CD4-positive, alpha-beta T cell (primary cell): ENCODE data around the gene GPR183. TPM values are rescaled to one million over a fixed set of nuclear protein-coding genes. Genes with fewer than 3 reads are reported as not detected.
A peak's percentile ranks its signal among the peaks of the same experiment; 100 is the strongest.

Source experiments
- ATAC-seq: fragments of 200-7000 bp; cut with Tn5 transposase; one replicate; pipeline ENCODE4 v1.10.0; 2022; ENCODE audit warnings: mild to moderate bottlenecking; ENCODE audit not compliant: poor library complexity
- CTCF ChIA-PET: fragments of 350-600 bp; sonication (Branson Sonifier 250); formaldehyde crosslinking; loops from one replicate; lab custom pipeline; 2021; ENCODE audit warnings: antibody characterized with exemption, inconsistent platforms; lab: Charles Lee
- POLR2A ChIA-PET: fragments of 350-600 bp; sonication (Branson Sonifier 250); formaldehyde crosslinking; loops from one replicate; lab custom pipeline; 2021; ENCODE audit warnings: antibody characterized with exemption, inconsistent platforms; lab: Charles Lee
- DNase-seq, 14 experiments: peaks; one replicate each; pipeline ENCODE4 v3.0.0-alpha.2; 2013 to 2020; ENCODE audit warnings: mixed read lengths in 2 of 14
- H3K27ac ChIP-seq, 2 donors: one replicate each; pipeline versions ENCODE4 v1.5.1 to v1.7.0; 2013; ENCODE audit warnings: low read length in 2 of 2, low read depth in 1 of 2, mild to moderate bottlenecking in 1 of 2
- H3K27me3 ChIP-seq, 2 experiments: 1 replicate in 1 of 2; 2 replicates in 1 of 2; pipeline versions ENCODE4 v1.6.1 to v1.7.0; 2013; ENCODE audit warnings: low read length in 2 of 2, control low read depth in 1 of 2, mild to moderate bottlenecking in 1 of 2, moderate library complexity in 1 of 2; ENCODE audit not compliant: insufficient read depth in 2 of 2, control insufficient read depth in 1 of 2
- H3K36me3 ChIP-seq: one replicate; pipeline ENCODE4 v1.6.1; 2013; ENCODE audit warnings: low read length, control low read depth; ENCODE audit not compliant: insufficient read depth
- H3K4me1 ChIP-seq: one replicate; pipeline ENCODE4 v1.6.1; 2013; ENCODE audit warnings: low read length, control low read depth; ENCODE audit not compliant: insufficient read depth
- H3K4me3 ChIP-seq: one replicate; pipeline ENCODE4 v1.5.1; 2013; ENCODE audit warnings: mild to moderate bottlenecking, low read length, moderate library complexity
- H3K9me3 ChIP-seq, 2 experiments: 1 replicate in 1 of 2; 2 replicates in 1 of 2; pipeline versions ENCODE4 v1.6.1 to v1.7.0; 2013; ENCODE audit warnings: low read length in 2 of 2, mild to moderate bottlenecking in 2 of 2, control low read depth in 1 of 2, moderate library complexity in 1 of 2; ENCODE audit not compliant: control insufficient read depth in 1 of 2, insufficient read depth in 1 of 2
- H3K27ac Mint-ChIP-seq: one replicate; pipeline ENCODE4 v1.8.0; 2020; ENCODE audit warnings: mixed read lengths
- H3K27me3 Mint-ChIP-seq: one replicate; pipeline ENCODE4 v1.8.0; 2021; ENCODE audit warnings: mixed read lengths
- H3K36me3 Mint-ChIP-seq: one replicate; pipeline ENCODE4 v1.8.0; 2021; ENCODE audit warnings: low read depth, mixed read lengths
- H3K4me1 Mint-ChIP-seq: one replicate; pipeline ENCODE4 v1.8.0; 2021; ENCODE audit warnings: low read depth, mixed read lengths
- H3K4me3 Mint-ChIP-seq: one replicate; pipeline ENCODE4 v1.8.0; 2020; ENCODE audit warnings: mild to moderate bottlenecking, mixed read lengths
- H3K9me3 Mint-ChIP-seq: one replicate; pipeline ENCODE4 v1.8.0; 2020; ENCODE audit warnings: mixed read lengths
- CTCF ChIP-seq: fragments of 200-600 bp; IDR thresholded peaks from one replicate; pipeline ENCODE4 v1.8.0; 2022; ENCODE audit warnings: antibody characterized with exemption, mild to moderate bottlenecking
- intact Hi-C, 2 experiments: fragments of 100-400 bp; cut with DNase I in 1 of 2; cut with micrococcal nuclease in 1 of 2; formaldehyde crosslinking; loops; one replicate each; pipeline versions ENCODE4 v1.15.1 to v1.9.0; 2023 to 2025; cut with DNase I, micrococcal nuclease
- total RNA-seq, 174 experiments: library from RNA in 2 of 174; stranded (reverse) in 2 of 174; gene quantifications; one replicate each; pipeline ENCODE4 v1.2.3 and lab custom pipeline; 2021 to 2026

The GPR183 gene
- total RNA-seq, 2 experiments from 2014 or later: 330 to 337 TPM

GRCh38 chr13:99257291-99257690, 49.9 kb downstream of the GPR183 start:
- intact Hi-C loops: loop anchor here (2.0 to 10.0 kb wide), 3 partner anchors 18 to 362 kb away; no protein-coding TSS in a partner anchor
- ChIA-PET CTCF (interaction anchor here (1.2 to 4.7 kb wide), 7 partner anchors 12 to 180 kb away, joined by 3 to 21 read pairs (median 6); partner anchors contain the start of gene UBAC2), POLR2A (interaction anchor here (0.7 to 6.4 kb wide), 16 partner anchors 8 to 169 kb away, joined by 3 to 186 read pairs (median 6); partner anchors contain the start of gene UBAC2)
- H3K4me1 ChIP-seq: peaks cover 22% of the 10 kb centered on the region
- peaks cover 28% of the 10 kb centered on the region for H3K36me3 ChIP-seq
- ATAC-seq (peak; percentile 33), DNase-seq (peak in 2 of 14 experiments; percentile 35 to 40)
- no peaks in the 10 kb centered on the region for H3K27me3 ChIP-seq
- no peak for TF ChIP-seq CTCF
- no peaks in the 10 kb centered on the region for H3K9me3 ChIP-seq
- H3K4me3 Mint-ChIP-seq: peak overlapping the region; percentile 87
- H3K27ac ChIP-seq: peak overlapping the region; percentile 64 to 70
- no peaks in the 10 kb centered on the region for H3K27me3 Mint-ChIP-seq
- peaks cover 52% of the 10 kb centered on the region for H3K36me3 Mint-ChIP-seq
- H3K4me3 ChIP-seq: peak overlapping the region; percentile 69
- no peaks in the 10 kb centered on the region for H3K9me3 Mint-ChIP-seq
- H3K27ac Mint-ChIP-seq: peak overlapping the region; percentile 92
- H3K4me1 Mint-ChIP-seq: peaks cover 73% of the 10 kb centered on the region

GRCh38 chr13:99256709-99257108, 50.5 kb downstream of the GPR183 start:
- no peaks in the 10 kb centered on the region for H3K9me3 Mint-ChIP-seq
- H3K27ac ChIP-seq: peak overlapping the region; percentile 36 to 64
- peak in 3 of 14 experiments; percentile 46 to 53 (median 51) for DNase-seq

GRCh38 chr13:99256283-99256682, 50.9 kb downstream of the GPR183 start:
- peak overlapping the region; percentile 69 for H3K4me3 ChIP-seq
- H3K27me3 ChIP-seq: no peaks in the 10 kb centered on the region
- CTCF ChIA-PET: interaction anchor here (0.9 to 4.7 kb wide), 10 partner anchors 10 to 400 kb away, joined by 3 to 21 read pairs (median 4); partner anchors contain the start of gene UBAC2
- no peaks in the 10 kb centered on the region for H3K27me3 Mint-ChIP-seq
- no peak for DNase-seq
- H3K9me3 ChIP-seq: no peaks in the 10 kb centered on the region
- intact Hi-C loops: loop anchor here (1.0 to 10.0 kb wide), 4 partner anchors 17 to 361 kb away; no protein-coding TSS in a partner anchor
- POLR2A ChIA-PET: interaction anchor here (0.5 to 6.4 kb wide), 13 partner anchors 10 to 164 kb away, joined by 3 to 186 read pairs (median 5); partner anchors contain the start of gene UBAC2
- peak overlapping the region; percentile 14 to 36 for H3K27ac ChIP-seq
- H3K27ac Mint-ChIP-seq: peak overlapping the region; percentile 92
- H3K4me3 Mint-ChIP-seq: peak overlapping the region; percentile 87
- TF ChIP-seq CTCF: no peak
- peaks cover 74% of the 10 kb centered on the region for H3K4me1 Mint-ChIP-seq
- ATAC-seq: no peak
- H3K36me3 ChIP-seq: peaks cover 29% of the 10 kb centered on the region
- peaks cover 59% of the 10 kb centered on the region for H3K36me3 Mint-ChIP-seq
- H3K9me3 Mint-ChIP-seq: no peaks in the 10 kb centered on the region
- H3K4me1 ChIP-seq: peaks cover 30% of the 10 kb centered on the region

More at GRCh38 chr13:99256709-99257108, 50.5 kb downstream of the GPR183 start:
- Mint-ChIP-seq H3K36me3 (peaks cover 57% of the 10 kb centered on the region), H3K27me3 (no peaks in the 10 kb centered on the region), H3K4me3 (peak overlapping the region; percentile 87), H3K27ac (peak overlapping the region; percentile 92), H3K4me1 (peaks cover 73% of the 10 kb centered on the region)
- peaks cover 29% of the 10 kb centered on the region for H3K36me3 ChIP-seq
- no peak for TF ChIP-seq CTCF
- peak; percentile 43 for ATAC-seq
- CTCF ChIA-PET: interaction anchor here (1.0 to 4.7 kb wide), 7 partner anchors 9 to 80 kb away, joined by 4 to 21 read pairs (median 5); partner anchors contain the start of gene UBAC2
- POLR2A ChIA-PET: interaction anchor here (0.5 to 6.4 kb wide), 14 partner anchors 9 to 163 kb away, joined by 3 to 186 read pairs (median 5); partner anchors contain the start of gene UBAC2
- H3K9me3 ChIP-seq: no peaks in the 10 kb centered on the region
- intact Hi-C loops: loop anchor here (1.0 to 10.0 kb wide), 4 partner anchors 18 to 362 kb away; no protein-coding TSS in a partner anchor
- peak overlapping the region; percentile 69 for H3K4me3 ChIP-seq
- H3K4me1 ChIP-seq: peaks cover 28% of the 10 kb centered on the region
- H3K27me3 ChIP-seq: no peaks in the 10 kb centered on the region
